Activated CD8-positive, alpha-beta T cell treated with anti-CD3 and anti-CD28 coated beads for 36 hours (primary cell): Measurements from ENCODE around the gene LMAN1L. TPM values are rescaled to one million over a fixed set of nuclear protein-coding genes. Genes with fewer than 3 reads are reported as not detected.

Experiments
- ATAC-seq: fragments of 200-7000 bp; cut with Tn5 transposase; one replicate; pipeline ENCODE4 v1.10.0; 2021; ENCODE audit warnings: mild to moderate bottlenecking, moderate library complexity
- CTCF ChIA-PET: fragments of 350-600 bp; sonication (Branson Sonifier 250); formaldehyde crosslinking; loops from one replicate; lab custom pipeline; 2021; ENCODE audit warnings: antibody characterized with exemption; lab: Charles Lee
- POLR2A ChIA-PET: fragments of 350-600 bp; sonication (Branson Sonifier 250); formaldehyde crosslinking; loops from one replicate; lab custom pipeline; 2021; ENCODE audit warnings: antibody characterized with exemption; lab: Charles Lee
- DNase-seq: peaks from one replicate; pipeline ENCODE4 v3.0.0-alpha.2; 2020
- H3K27ac Mint-ChIP-seq: one replicate; pipeline ENCODE4 v1.8.0; 2021; ENCODE audit warnings: mild to moderate bottlenecking, mixed read lengths
- H3K27me3 Mint-ChIP-seq: one replicate; pipeline ENCODE4 v1.8.0; 2021; ENCODE audit warnings: mixed read lengths
- H3K36me3 Mint-ChIP-seq: one replicate; pipeline ENCODE4 v1.8.0; 2021; ENCODE audit warnings: low read depth, mixed read lengths
- H3K4me1 Mint-ChIP-seq: one replicate; pipeline ENCODE4 v1.8.0; 2021; ENCODE audit warnings: low read depth, mixed read lengths
- H3K4me3 Mint-ChIP-seq: one replicate; pipeline ENCODE4 v1.8.0; 2021; ENCODE audit warnings: mild to moderate bottlenecking, moderate library complexity, mixed read lengths
- H3K9me3 Mint-ChIP-seq: one replicate; pipeline ENCODE4 v1.8.0; 2021; ENCODE audit warnings: mixed read lengths
- intact Hi-C: fragments of 100-400 bp; cut with micrococcal nuclease; formaldehyde crosslinking; loops from one replicate; pipeline ENCODE4 v1.10.0; 2022
- total RNA-seq, 2 experiments: library from RNA; stranded (reverse); gene quantifications; one replicate each; pipeline ENCODE4 v1.2.3, GENCODE V29; 2021
- TF ChIP-seq, protein P1 (sequence below): fragments of 200-600 bp; IDR thresholded peaks from one replicate; pipeline ENCODE4 v1.8.0; 2022; ENCODE audit warnings: antibody characterized with exemption, mild to moderate bottlenecking

The LMAN1L gene
- total RNA-seq, 2 experiments from 2014 or later, result 0.11 TPM; not detected in 1

- ChIA-PET POLR2A (interaction anchor here (0.9 to 2.8 kb wide), 5 partner anchors 9 to 38 kb away, joined by 3 to 11 read pairs (median 6); no protein-coding TSS in a partner anchor), CTCF (interaction anchor here (2.8 to 8.1 kb wide), 2 partner anchors 10 to 38 kb away, joined by 11 to 83 read pairs; no protein-coding TSS in a partner anchor)
- Mint-ChIP-seq H3K36me3 (peaks cover 6% of the 10 kb centered on the region), H3K4me3 (no peak overlapping the region), H3K27me3 (no peaks in the 10 kb centered on the region), H3K27ac (no peak overlapping the region), H3K9me3 (no peaks in the 10 kb centered on the region), H3K4me1 (peaks cover 17% of the 10 kb centered on the region)
- intact Hi-C loops, result no loop called here
- ATAC-seq (no peak), DNase-seq (no peak)
- TF ChIP-seq, protein P1, sequence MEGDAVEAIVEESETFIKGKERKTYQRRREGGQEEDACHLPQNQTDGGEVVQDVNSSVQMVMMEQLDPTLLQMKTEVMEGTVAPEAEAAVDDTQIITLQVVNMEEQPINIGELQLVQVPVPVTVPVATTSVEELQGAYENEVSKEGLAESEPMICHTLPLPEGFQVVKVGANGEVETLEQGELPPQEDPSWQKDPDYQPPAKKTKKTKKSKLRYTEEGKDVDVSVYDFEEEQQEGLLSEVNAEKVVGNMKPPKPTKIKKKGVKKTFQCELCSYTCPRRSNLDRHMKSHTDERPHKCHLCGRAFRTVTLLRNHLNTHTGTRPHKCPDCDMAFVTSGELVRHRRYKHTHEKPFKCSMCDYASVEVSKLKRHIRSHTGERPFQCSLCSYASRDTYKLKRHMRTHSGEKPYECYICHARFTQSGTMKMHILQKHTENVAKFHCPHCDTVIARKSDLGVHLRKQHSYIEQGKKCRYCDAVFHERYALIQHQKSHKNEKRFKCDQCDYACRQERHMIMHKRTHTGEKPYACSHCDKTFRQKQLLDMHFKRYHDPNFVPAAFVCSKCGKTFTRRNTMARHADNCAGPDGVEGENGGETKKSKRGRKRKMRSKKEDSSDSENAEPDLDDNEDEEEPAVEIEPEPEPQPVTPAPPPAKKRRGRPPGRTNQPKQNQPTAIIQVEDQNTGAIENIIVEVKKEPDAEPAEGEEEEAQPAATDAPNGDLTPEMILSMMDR, result no peak
Measured at GRCh38 chr15:74809242-74809641, 3.4 kb upstream of the LMAN1L start.

DNA sequence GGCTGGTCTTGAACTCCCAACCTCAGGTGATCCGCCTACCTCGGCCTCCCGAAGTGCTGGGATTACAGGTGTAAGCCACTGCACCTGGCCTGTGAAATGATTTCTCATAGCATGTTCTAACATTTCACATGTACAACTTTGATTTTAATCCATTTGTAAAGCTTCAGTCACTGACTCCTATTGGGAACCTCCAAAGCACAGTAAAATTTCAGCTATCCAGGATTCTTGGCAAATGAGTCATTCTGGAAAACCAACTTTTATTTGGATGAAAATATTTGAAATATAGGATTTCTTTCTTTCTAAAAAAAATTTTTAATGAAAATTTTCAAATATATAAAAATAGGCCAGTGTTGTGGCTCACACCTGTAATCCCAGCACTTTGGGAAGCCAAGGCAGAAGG is 2.7 kb upstream of the LMAN1L start:
- CTCF ChIA-PET, result interaction anchor here (1.7 to 2.8 kb wide), 4 partner anchors 9 to 40 kb away, joined by 4 to 11 read pairs (median 6); no protein-coding TSS in a partner anchor
- no peak overlapping the region for H3K4me3 Mint-ChIP-seq
- DNase-seq, result no peak
- no peaks in the 10 kb centered on the region for H3K9me3 Mint-ChIP-seq
- H3K36me3 Mint-ChIP-seq, result peaks cover under 1% of the 10 kb centered on the region
- TF ChIP-seq, protein P1, result no peak
- H3K27ac Mint-ChIP-seq, result no peak overlapping the region
- H3K27me3 Mint-ChIP-seq, result no peaks in the 10 kb centered on the region
- intact Hi-C loops, result no loop called here
- H3K4me1 Mint-ChIP-seq, result peaks cover 17% of the 10 kb centered on the region
- POLR2A ChIA-PET, result interaction anchor here (0.6 to 2.8 kb wide), 5 partner anchors 19 to 437 kb away, joined by 3 to 9 read pairs (median 4); no protein-coding TSS in a partner anchor
- ATAC-seq, result no peak

- H3K36me3 Mint-ChIP-seq, result no peaks in the 10 kb centered on the region
- ATAC-seq (no peak), DNase-seq (no peak)
- H3K4me1 Mint-ChIP-seq, result peaks cover 8% of the 10 kb centered on the region
- H3K9me3 Mint-ChIP-seq, result no peaks in the 10 kb centered on the region
- no peak overlapping the region for H3K4me3 Mint-ChIP-seq
- intact Hi-C loops, result no loop called here
- no peaks in the 10 kb centered on the region for H3K27me3 Mint-ChIP-seq
- ChIA-PET POLR2A (interaction anchor here (0.9 kb wide), 1 partner anchor 10 kb away, joined by 3 read pairs; no protein-coding TSS in a partner anchor), CTCF (interaction anchor here (1.1 to 6.0 kb wide), 3 partner anchors 43 to 184 kb away, joined by 3 to 18 read pairs (median 4); no protein-coding TSS in a partner anchor)
- no peak overlapping the region for H3K27ac Mint-ChIP-seq
- TF ChIP-seq, protein P1, result no peak
Measured at GRCh38 chr15:74815121-74815934, 2.7 kb downstream of the LMAN1L start.

DNA sequence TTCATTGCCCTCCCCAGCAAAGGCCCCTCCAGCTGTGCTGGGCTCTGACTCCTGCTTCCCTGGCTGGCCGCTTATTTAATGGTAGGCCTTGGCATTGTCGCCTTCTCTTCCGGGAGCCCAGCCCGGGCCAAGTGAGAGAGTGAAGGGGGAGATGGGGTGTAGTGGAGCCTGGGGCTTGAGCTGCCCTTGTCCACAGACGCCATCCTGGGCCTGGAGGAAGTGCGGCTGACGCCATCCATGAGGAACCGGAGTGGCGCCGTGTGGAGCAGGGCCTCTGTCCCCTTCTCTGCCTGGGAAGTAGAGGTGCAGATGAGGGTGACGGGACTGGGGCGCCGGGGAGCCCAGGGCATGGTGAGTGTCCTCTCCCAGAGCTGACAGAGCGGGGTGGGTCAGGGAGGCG is 3.3 kb downstream of the LMAN1L start:
- TF ChIP-seq, protein P1, result no peak
- CTCF ChIA-PET, result interaction anchor here (1.3 to 6.0 kb wide), 3 partner anchors 45 to 185 kb away, joined by 4 to 18 read pairs (median 6); no protein-coding TSS in a partner anchor
- Mint-ChIP-seq H3K27me3 (no peaks in the 10 kb centered on the region), H3K9me3 (no peaks in the 10 kb centered on the region), H3K4me1 (peaks cover 8% of the 10 kb centered on the region), H3K36me3 (no peaks in the 10 kb centered on the region), H3K4me3 (no peak overlapping the region), H3K27ac (no peak overlapping the region)
- POLR2A ChIA-PET, result interaction anchor here (0.9 kb wide), 1 partner anchor 11 kb away, joined by 3 read pairs; no protein-coding TSS in a partner anchor
- DNase-seq (no peak), ATAC-seq (no peak)
- intact Hi-C loops, result no loop called here
